ENCODE data around the gene NEDD8.

Gene NEDD8

DNA sequence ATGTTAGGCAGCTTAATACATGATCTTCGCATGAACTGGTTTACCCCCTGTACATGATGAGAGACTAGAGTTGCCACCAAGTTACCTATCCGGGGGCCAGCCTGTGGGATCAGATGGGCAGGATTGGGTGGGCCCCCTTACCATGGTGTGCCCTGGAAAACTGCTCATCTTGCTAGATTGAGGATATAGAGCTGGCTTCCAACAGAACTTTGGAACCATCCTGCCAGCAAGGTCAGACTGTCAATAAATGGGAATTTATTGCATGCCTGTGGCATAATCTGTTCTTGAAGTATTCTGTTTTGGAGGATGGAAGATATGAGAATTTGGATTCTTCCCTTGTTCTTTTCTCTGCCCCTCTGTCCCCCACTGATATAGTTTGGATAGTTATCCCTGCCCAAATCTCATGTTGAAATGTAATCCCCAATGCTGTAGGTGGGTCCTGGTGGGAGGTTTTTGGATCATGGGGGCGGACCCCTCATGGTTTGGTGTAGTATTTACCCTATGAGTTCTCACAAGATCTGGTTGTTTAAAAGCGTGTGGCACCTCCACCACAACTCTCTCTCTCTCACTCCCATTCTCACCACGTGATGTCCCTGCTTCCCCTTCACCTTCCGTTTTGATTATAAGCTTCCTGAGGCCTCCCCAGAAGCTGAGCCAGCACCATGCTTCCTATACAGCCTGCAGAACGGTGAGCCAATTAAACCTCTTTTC is 33.2 kb downstream of the NEDD8 start:
- H3K4me3 ChIP-seq (ENCODE audit: low read length) = no peak overlapping the region
- no peak for TF ChIP-seq CTCF (conservative IDR thresholded peaks at IDR 0.05; ENCODE audit: low read length)
- DNase-seq (ENCODE audit: low read depth) = no peak

DNA sequence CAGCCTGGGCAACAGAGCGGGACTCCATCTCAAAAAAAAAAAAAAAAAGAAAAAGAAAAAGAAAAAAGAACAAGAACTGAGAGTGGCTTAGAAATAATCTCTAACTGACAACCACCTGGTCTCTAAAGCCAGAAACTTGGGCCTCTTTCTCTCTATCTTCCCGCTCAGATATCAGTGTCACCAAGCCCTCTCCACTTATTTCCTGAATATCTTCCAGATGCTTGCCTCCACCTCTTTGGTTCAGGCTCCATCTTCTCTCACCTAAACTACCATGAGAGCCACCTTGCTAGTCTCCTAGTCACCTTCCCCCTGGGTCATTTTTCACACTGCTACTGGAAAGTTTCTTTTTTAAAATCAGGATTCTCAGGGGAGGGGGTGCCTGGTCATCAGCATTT is 35.1 kb downstream of the NEDD8 start:
- H3K4me3 ChIP-seq (ENCODE audit: low read length) = no peak overlapping the region; the same call in 1 of the 2 replicates
- TF ChIP-seq CTCF (conservative IDR thresholded peaks at IDR 0.05; ENCODE audit: low read length) = no peak
- no peak for DNase-seq (ENCODE audit: low read depth)

- DNase-seq (ENCODE audit: low read depth) = peak; percentile 17
- TF ChIP-seq CTCF (conservative IDR thresholded peaks at IDR 0.05; ENCODE audit: low read length) = no peak
- peak overlapping the region; percentile 93 for H3K4me3 ChIP-seq (ENCODE audit: low read length)
Measured at GRCh38 chr14:24196071-24197055, 35.8 kb downstream of the NEDD8 start.

DNA sequence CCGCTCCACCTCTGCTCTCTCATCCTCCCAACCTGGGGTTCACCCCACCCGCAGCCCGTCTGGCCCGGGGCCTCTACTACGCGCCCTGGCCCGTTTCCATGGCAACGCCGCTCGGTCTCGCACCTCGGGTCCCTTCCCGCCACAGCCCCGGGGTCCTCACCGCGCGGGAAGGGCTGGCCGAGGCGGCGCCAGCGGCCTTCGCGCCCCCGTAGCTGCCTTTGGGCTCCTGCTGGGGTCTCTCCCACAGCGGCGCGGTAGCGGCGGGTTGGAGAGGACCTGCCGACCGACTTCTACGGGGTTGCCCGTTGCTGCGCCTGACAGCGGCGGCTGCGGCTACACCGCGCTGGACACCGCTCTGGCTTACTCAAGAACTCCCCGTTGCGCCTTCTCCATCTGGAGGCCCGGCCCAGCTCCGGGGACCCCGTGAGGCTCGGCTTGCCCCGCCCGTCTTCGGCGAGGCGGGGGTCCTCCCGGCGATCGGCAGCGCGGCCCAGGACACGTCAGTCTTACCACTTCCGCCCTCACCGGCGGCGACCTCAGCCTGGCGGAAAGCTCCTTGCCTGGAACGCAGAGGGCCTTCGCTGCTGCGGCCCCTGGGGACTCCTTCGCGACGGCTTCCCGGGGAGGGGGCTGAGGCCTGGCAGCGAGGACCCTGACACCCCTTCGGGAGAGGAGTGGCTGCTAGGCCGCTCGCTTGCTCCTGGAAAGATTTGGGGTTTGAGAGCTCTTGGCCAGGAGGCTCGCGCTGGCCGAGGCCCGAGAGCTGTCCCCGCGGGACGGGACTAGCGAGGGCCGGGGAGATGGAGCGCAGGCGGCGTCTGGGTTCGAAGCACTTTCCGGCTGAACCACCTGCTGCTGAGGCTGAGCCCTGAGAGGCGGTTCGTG is 36.7 kb downstream of the NEDD8 start, which contains the start of gene TM9SF1:
Gene TM9SF1 (minus strand): TSS at position 256 of the 885 bp plus-strand sequence. CDS start 422 bp downstream, outside the sequence.
- no peak for TF ChIP-seq CTCF (conservative IDR thresholded peaks at IDR 0.05; ENCODE audit: low read length)
- peak; percentile 89 for DNase-seq (ENCODE audit: low read depth)
- H3K4me3 ChIP-seq (ENCODE audit: low read length) = peak within 1 kb of the TSS; percentile 93

DNA sequence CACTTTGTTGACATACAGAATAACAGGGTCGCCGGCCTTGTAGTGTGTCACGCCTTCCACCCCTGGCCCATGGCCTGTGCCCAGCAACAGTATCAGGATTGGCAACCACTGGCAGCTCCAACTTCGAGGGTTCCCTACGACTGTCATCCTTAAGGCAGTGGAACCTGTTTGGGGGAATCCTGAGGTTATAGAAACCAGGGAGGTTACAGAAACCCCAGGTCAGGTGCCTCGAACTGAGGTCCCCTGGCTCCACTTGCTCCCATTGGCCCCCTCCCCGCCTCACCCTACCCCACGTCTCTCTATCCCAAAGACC is 37.3 kb downstream of the NEDD8 start:
- H3K4me3 ChIP-seq (ENCODE audit: low read length) = peak overlapping the region; percentile 93
- DNase-seq (ENCODE audit: low read depth) = no peak
- no peak for TF ChIP-seq CTCF (conservative IDR thresholded peaks at IDR 0.05; ENCODE audit: low read length)

DNA sequence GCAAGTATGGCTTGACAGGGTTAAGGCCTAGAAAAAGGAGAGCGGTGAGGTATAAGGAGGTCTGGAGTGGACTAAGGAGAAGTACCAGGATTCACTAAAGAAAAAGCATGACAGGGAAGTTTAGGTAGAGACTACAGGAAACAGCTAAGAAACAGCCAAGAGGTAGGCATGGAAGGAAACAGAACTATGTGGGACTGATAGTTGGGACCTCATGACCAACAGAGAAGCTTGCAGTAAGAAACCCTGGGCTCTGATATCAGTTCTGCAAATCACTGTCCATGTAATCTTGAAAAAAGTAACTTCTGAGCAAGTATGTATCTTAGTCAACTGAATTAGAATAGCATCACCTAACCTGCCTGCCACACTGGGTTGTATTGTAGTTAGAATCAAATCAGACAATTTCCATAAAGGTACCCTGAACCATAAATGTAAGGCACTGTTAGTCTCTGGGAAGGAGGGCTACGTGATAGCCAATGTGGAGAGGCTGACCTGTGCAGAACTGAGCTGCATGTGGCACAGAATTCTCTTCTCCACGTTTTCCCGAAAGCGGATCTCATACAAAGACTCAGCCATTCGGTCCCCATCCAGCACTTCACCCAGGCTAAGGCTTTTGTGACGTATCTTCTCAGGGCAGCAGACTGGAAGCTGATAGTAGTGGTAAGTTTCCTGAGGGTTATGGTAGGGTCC is 37.8 kb downstream of the NEDD8 start:
- peak overlapping the region; percentile 93 for H3K4me3 ChIP-seq (ENCODE audit: low read length)
- DNase-seq (ENCODE audit: low read depth) = no peak
- TF ChIP-seq CTCF (conservative IDR thresholded peaks at IDR 0.05; ENCODE audit: low read length) = no peak

Measured in AG10803 (cell line).